HepG2 (cell line): ENCODE data around the gene MTIF2. TPM values are rescaled to one million over a fixed set of nuclear protein-coding genes. Genes with fewer than 3 reads are reported as not detected.

Source experiments
- BCL6 ChIP-seq: IDR thresholded peaks from 2 replicates; pipeline ENCODE4 v1.6.1; 2016; ENCODE audit warnings: missing genetic modification reagents, missing compliant biosample characterization
- EP300 ChIP-seq, 3 experiments: sonication (generic) in 1 of 3; formaldehyde crosslinking in 1 of 3; IDR thresholded peaks; 2 replicates each; pipeline versions ENCODE4 v1.5.1 to v1.6.1; 2011 to 2020; ENCODE audit warnings: low read depth in 2 of 3, low read length in 2 of 3, borderline replicate concordance in 1 of 3, improper control_type of control experiment in 1 of 3, mild to moderate bottlenecking in 1 of 3, missing genetic modification reagents in 1 of 3, moderate library complexity in 1 of 3
- GATA4 ChIP-seq: sonication (generic); IDR thresholded peaks from 2 replicates; pipeline ENCODE4 v1.6.1; 2016; ENCODE audit warnings: antibody characterized with exemption, low read depth, borderline replicate concordance
- HCFC1 ChIP-seq: fragments of 150-350 bp; IDR thresholded peaks from 2 replicates; pipeline ENCODE4 v1.6.1; 2014; ENCODE audit warnings: low read depth, low read length
- HNF4A ChIP-seq: sonication (generic); formaldehyde crosslinking; IDR thresholded peaks from 2 replicates; pipeline ENCODE4 v1.4.0; 2020; ENCODE audit warnings: missing genetic modification reagents
- HNRNPL ChIP-seq: fragments of 200-400 bp; formaldehyde crosslinking; IDR thresholded peaks from 2 replicates; pipeline ENCODE4 v1.6.1; 2017; ENCODE audit warnings: mild to moderate bottlenecking, low read depth, low read length
- HOXA9 ChIP-seq: sonication (generic); formaldehyde crosslinking; IDR thresholded peaks from 2 replicates; pipeline ENCODE4 v1.8.1; 2022; ENCODE audit warnings: missing genetic modification reagents, mild to moderate bottlenecking, moderate library complexity, borderline replicate concordance
- IKZF4 ChIP-seq: sonication (generic); formaldehyde crosslinking; IDR thresholded peaks from 2 replicates; pipeline ENCODE4 v1.5.1; 2020; ENCODE audit warnings: borderline replicate concordance, mild to moderate bottlenecking, low read depth, missing genetic modification reagents; ENCODE audit errors: not compliant biosample characterization
- JDP2 ChIP-seq: sonication (generic); formaldehyde crosslinking; IDR thresholded peaks from 2 replicates; pipeline ENCODE4 v1.8.1; 2022; ENCODE audit warnings: missing genetic modification reagents, borderline replicate concordance
- KDM4B ChIP-seq: sonication (generic); formaldehyde crosslinking; IDR thresholded peaks from 2 replicates; pipeline ENCODE4 v1.4.0; 2020; ENCODE audit warnings: missing genetic modification reagents
- NRL ChIP-seq: sonication (generic); formaldehyde crosslinking; IDR thresholded peaks from 2 replicates; pipeline ENCODE4 v1.5.0; 2020; ENCODE audit warnings: missing genetic modification reagents, mild to moderate bottlenecking, moderate library complexity, borderline replicate concordance
- PRMT3 ChIP-seq: sonication (generic); formaldehyde crosslinking; IDR thresholded peaks from 2 replicates; pipeline ENCODE4 v1.8.1; 2022; ENCODE audit warnings: low read depth, mild to moderate bottlenecking, moderate library complexity, missing genetic modification reagents, borderline replicate concordance
- SMYD3 ChIP-seq: sonication (generic); formaldehyde crosslinking; IDR thresholded peaks from 2 replicates; pipeline ENCODE4 v1.8.1; 2023; ENCODE audit warnings: mild to moderate bottlenecking, missing genetic modification reagents
- USF2 ChIP-seq, 2 experiments: sonication (generic) in 1 of 2; formaldehyde crosslinking in 1 of 2; IDR thresholded peaks; 2 replicates each; pipeline versions ENCODE4 v1.5.1 to v1.6.1; 2011 to 2020; ENCODE audit warnings: borderline replicate concordance in 1 of 2, low read depth in 1 of 2, low read length in 1 of 2, mild to moderate bottlenecking in 1 of 2, missing genetic modification reagents in 1 of 2, moderate library complexity in 1 of 2
- ZBTB8A ChIP-seq: sonication (generic); formaldehyde crosslinking; IDR thresholded peaks from 2 replicates; pipeline ENCODE4 v1.4.0; 2020; ENCODE audit warnings: mild to moderate bottlenecking, low read depth, missing genetic modification reagents, borderline replicate concordance
- ZFAT ChIP-seq: sonication (generic); formaldehyde crosslinking; conservative IDR thresholded peaks from 2 replicates; pipeline ENCODE4 v1.8.1; 2023; ENCODE audit warnings: missing genetic modification reagents, inconsistent platforms
- ZFP82 ChIP-seq: sonication (generic); formaldehyde crosslinking; IDR thresholded peaks from 2 replicates; pipeline ENCODE4 v1.5.1; 2020; ENCODE audit warnings: mild to moderate bottlenecking, missing genetic modification reagents, borderline replicate concordance
- ZFY ChIP-seq: sonication (generic); formaldehyde crosslinking; IDR thresholded peaks from 2 replicates; pipeline ENCODE4 v1.4.0; 2020; ENCODE audit warnings: missing genetic modification reagents
- ZNF274 ChIP-seq: sonication (generic); formaldehyde crosslinking; IDR thresholded peaks from 2 replicates; pipeline ENCODE4 v1.5.1; 2020; ENCODE audit warnings: mild to moderate bottlenecking, missing genetic modification reagents
- ZNF75D ChIP-seq: sonication (generic); formaldehyde crosslinking; IDR thresholded peaks from 2 replicates; pipeline ENCODE4 v1.8.1; 2023; ENCODE audit warnings: missing genetic modification reagents, mild to moderate bottlenecking, borderline replicate concordance
- ZSCAN25 ChIP-seq: sonication (generic); formaldehyde crosslinking; IDR thresholded peaks from 2 replicates; pipeline ENCODE4 v1.8.0; 2022; ENCODE audit warnings: mild to moderate bottlenecking, missing genetic modification reagents
- polyA plus RNA-seq, 8 experiments: library from polyadenylated mRNA; depleted of rRNA in 3 of 8; stranded (reverse) in 7 of 8; unstranded in 1 of 8; fragments of >200 nt; fragmentation: Illumina TruSeq in 4 of 8; extraction: Trizol in 4 of 8; gene quantifications; 2 replicates each; pipeline versions ENCODE4 v1.2.1 to v1.2.3, GENCODE V29; 2011 to 2016; ENCODE audit warnings: low read depth in 4 of 8, missing spikeins in 1 of 8, mixed read lengths in 1 of 8; ENCODE audit not compliant: insufficient read depth in 1 of 8
- total RNA-seq, 5 experiments: library from RNA; depleted of rRNA; stranded (reverse); fragments of >200 nt; fragmentation: Illumina TruSeq; extraction: Trizol; gene quantifications; 2 replicates each; pipeline ENCODE4 v1.2.3, GENCODE V29; 2016; ENCODE audit warnings: low read depth in 1 of 5
- TF ChIP-seq, protein P1 (sequence below): sonication (generic); formaldehyde crosslinking; IDR thresholded peaks from 2 replicates; pipeline ENCODE4 v1.5.1; 2020; ENCODE audit warnings: mild to moderate bottlenecking, missing genetic modification reagents, borderline replicate concordance
- TF ChIP-seq, protein P2 (sequence below): sonication (generic); formaldehyde crosslinking; IDR thresholded peaks from 2 replicates; pipeline ENCODE4 v1.5.0; 2020; ENCODE audit warnings: mild to moderate bottlenecking, missing genetic modification reagents, borderline replicate concordance

Gene MTIF2
- total and polyA plus RNA-seq, 2 of the 13 experiments (the other 11 are each of a cell fraction or from before 2014, with no cell fraction given) = 32.1 to 92.1 TPM

DNA sequence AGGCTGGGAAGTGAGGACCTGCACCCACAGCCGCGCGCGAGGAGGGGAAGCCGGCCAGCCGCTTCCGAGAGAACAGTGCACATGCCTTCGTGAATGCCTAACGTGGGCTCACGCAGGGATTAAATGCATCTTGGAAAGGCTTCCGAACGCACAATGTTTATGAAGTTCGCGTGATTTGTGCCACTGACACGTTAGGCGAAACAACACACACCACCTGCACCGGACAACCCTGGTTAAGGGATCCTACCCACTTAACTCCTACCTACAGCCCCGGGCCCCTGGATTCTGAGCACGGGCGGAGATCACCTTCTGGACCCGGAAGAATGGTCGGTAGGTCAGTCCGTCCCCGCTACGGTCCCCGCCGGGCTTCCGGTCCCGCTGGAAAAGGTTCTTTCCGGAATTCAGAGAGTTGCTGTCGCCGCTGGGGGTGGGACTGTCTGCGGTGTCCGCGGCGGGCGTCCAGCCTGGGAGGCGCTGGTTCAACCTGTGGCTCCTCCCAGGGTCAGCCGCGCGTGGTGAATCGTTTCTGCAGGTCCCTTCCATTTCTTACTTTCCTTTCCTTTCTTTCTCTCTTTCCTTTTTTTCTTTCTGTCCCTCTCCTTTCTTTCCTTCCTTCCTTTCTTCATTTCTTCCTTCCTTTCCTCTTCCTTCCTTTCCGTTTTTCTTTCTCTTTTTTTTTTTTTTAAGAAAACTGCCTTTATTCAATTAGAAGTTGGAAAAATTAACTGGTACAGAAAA, at the start of gene MTIF2 (continued):
- TF ChIP-seq EP300 (IDR thresholded peaks at IDR 0.05; ENCODE audit: low read depth in 2 of 2, low read length in 2 of 2) (peak; percentile 69 to 78), EP300 (CRISPR knock-in tag; IDR thresholded peaks at IDR 0.05; ENCODE audit: borderline replicate concordance) (peak; percentile 72; the same call in 1 of the 2 replicates), ZSCAN25 (peak; percentile 83), HOXA9 (no peak), ZNF75D (no peak), HCFC1 (peak; percentile 85), PRMT3 (CRISPR knock-in tag) (peak; percentile 98), IKZF4 (CRISPR knock-in tag) (peak; percentile 93), ZFP82 (CRISPR knock-in tag) (peak; percentile 23; the same call in 1 of the 2 replicates), KDM4B (peak; percentile 98), BCL6 (CRISPR knock-in tag) (peak; percentile 82), ZFAT (CRISPR knock-in tag) (no peak), ZBTB8A (peak; percentile 67; the same call in 1 of the 2 replicates), GATA4 (peak; percentile 77; the same call in 1 of the 2 replicates), HNF4A (CRISPR knock-in tag) (peak; percentile 93), NRL (peak; percentile 99), HNRNPL (peak; percentile 84; the same call in 1 of the 2 replicates), JDP2 (CRISPR knock-in tag) (no peak), USF2 (IDR thresholded peaks at IDR 0.05; ENCODE audit: low read depth, low read length) (no peak), USF2 (CRISPR knock-in tag; IDR thresholded peaks at IDR 0.05; ENCODE audit: borderline replicate concordance) (peak; percentile 61; the same call in 1 of the 2 replicates), ZFY (CRISPR knock-in tag) (peak; percentile 92), ZNF274 (peak; percentile 91), SMYD3 (CRISPR knock-in tag) (peak; percentile 98)
- TF ChIP-seq, protein P1, sequence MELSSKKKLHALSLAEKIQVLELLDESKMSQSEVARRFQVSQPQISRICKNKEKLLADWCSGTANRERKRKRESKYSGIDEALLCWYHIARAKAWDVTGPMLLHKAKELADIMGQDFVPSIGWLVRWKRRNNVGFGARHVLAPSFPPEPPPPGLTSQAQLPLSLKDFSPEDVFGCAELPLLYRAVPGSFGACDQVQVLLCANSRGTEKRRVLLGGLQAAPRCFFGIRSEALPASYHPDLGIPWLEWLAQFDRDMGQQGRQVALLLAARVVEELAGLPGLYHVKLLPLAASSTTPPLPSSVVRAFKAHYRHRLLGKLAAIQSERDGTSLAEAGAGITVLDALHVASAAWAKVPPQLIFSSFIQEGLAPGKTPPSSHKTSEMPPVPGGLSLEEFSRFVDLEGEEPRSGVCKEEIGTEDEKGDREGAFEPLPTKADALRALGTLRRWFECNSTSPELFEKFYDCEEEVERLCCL (CRISPR knock-in tag) = no peak
- TF ChIP-seq, protein P2, sequence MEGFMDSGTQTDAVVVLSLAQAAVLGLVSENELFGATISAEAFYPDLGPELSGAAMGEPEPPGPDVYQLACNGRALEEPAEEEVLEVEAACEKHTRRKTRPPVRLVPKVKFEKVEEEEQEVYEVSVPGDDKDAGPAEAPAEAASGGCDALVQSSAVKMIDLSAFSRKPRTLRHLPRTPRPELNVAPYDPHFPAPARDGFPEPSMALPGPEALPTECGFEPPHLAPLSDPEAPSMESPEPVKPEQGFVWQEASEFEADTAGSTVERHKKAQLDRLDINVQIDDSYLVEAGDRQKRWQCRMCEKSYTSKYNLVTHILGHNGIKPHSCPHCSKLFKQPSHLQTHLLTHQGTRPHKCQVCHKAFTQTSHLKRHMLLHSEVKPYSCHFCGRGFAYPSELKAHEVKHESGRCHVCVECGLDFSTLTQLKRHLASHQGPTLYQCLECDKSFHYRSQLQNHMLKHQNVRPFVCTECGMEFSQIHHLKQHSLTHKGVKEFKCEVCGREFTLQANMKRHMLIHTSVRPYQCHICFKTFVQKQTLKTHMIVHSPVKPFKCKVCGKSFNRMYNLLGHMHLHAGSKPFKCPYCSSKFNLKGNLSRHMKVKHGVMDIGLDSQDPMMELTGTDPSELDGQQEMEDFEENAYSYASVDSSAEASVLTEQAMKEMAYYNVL (CRISPR knock-in tag) = peak; percentile 96
